Measurements from ENCODE around the gene CELF4.

GRCh38 chr18:37207343-37207742 is 358.3 kb downstream of the CELF4 start:
- no peak for TF ChIP-seq CTCF (IDR thresholded peaks at IDR 0.05 in 8 of 11, conservative IDR thresholded peaks at IDR 0.05 in 3 of 11)
- TF ChIP-seq POLR2A (IDR thresholded peaks at IDR 0.05): no peak
- TF ChIP-seq POLR2AphosphoS5 (IDR thresholded peaks at IDR 0.05): no peak

Data from spleen (tissue), 7 donors.